AG04450 (cell line): ENCODE measurements around the gene SHLD2. TPM values are rescaled to one million over a fixed set of nuclear protein-coding genes. Genes with fewer than 3 reads are reported as not detected.
A peak's percentile ranks its signal among the peaks of the same experiment; 100 is the strongest.

Source experiments
- CTCF ChIA-PET: fragments of 300-600, 350-600 bp; formaldehyde crosslinking; extraction: SDS; loops from one replicate; lab custom pipeline; 2022; ENCODE audit warnings: antibody characterized with exemption, inconsistent platforms; lab: Charles Lee
- POLR2A ChIA-PET: fragments of 350-600 bp; formaldehyde crosslinking; extraction: SDS; loops from one replicate; lab custom pipeline; 2021; ENCODE audit warnings: antibody characterized with exemption, inconsistent platforms; lab: Yijun Ruan, JAX
- DNase-seq: peaks from one replicate; pipeline ENCODE4 v3.0.0-alpha.2; 2011; ENCODE audit warnings: low read depth, low spot score
- H3K27ac ChIP-seq: one replicate; pipeline ENCODE4 v1.5.1; 2012; ENCODE audit warnings: low read depth, low read length, control low read depth
- H3K27me3 ChIP-seq: one replicate; pipeline ENCODE4 v1.6.0; 2012; ENCODE audit warnings: low read length; ENCODE audit not compliant: control insufficient read depth, insufficient read depth
- H3K4me3 ChIP-seq: 2 replicates; pipeline ENCODE4 v1.5.1; 2011; ENCODE audit warnings: mild to moderate bottlenecking, low read depth, low read length, control low read depth
- H3K9me3 ChIP-seq: 2 replicates; pipeline ENCODE4 v1.5.1; 2012; ENCODE audit warnings: low read length; ENCODE audit not compliant: control insufficient read depth, insufficient read depth
- CTCF ChIP-seq: IDR thresholded peaks from 2 replicates; pipeline ENCODE4 v1.5.1; 2011; ENCODE audit warnings: low read depth, low read length, control low read depth, inconsistent platforms
- polyA minus RNA-seq: library from RNA; depleted of rRNA, polyadenylated mRNA; stranded (reverse); fragments of >200 nt; gene quantifications from 2 replicates; pipeline ENCODE4 v1.2.3, GENCODE V29; 2011; rRNA and poly(A)+ RNA removed
- polyA plus RNA-seq: library from polyadenylated mRNA; depleted of rRNA; stranded (reverse); fragments of >200 nt; gene quantifications from 2 replicates; pipeline ENCODE4 v1.2.3, GENCODE V29; 2011; rRNA removed

SHLD2 gene
- 18.0 and 24.2 TPM in 2 replicates for polyA plus RNA-seq
- 8.0 and 18.6 TPM in 2 replicates for polyA minus RNA-seq

GRCh38 chr10:87094373-87095235 lies at the start of gene SHLD2, which contains the start of gene GLUD1:
TSS of gene SHLD2 (plus strand) at chr10:87095206. CDS start at chr10:87151355, 56,149 bp downstream.
TSS of gene GLUD1 (minus strand) at chr10:87094843. CDS start at chr10:87094769, 74 bp downstream.
- ChIA-PET CTCF (interaction anchor here (1.9 kb wide), 1 partner anchor 155 kb away, joined by 23 read pairs; no protein-coding TSS in a partner anchor), POLR2A (interaction anchor here (0.5 to 1.4 kb wide), 7 partner anchors 11 to 433 kb away, joined by 3 to 6 read pairs (median 3); partner anchors contain the start of gene BMPR1A)
- H3K9me3 ChIP-seq: no peaks in the 10 kb centered on the region; the same call in 1 of the 2 replicates
- peak; percentile 52 for DNase-seq
- TF ChIP-seq CTCF: 0 out of 2 replicates have a peak, but pooled peaks have one; percentile 10
- no peaks in the 10 kb centered on the region for H3K27me3 ChIP-seq
- peak within 1 kb of the TSS; percentile 81 for H3K27ac ChIP-seq
- H3K4me3 ChIP-seq: peak within 1 kb of the TSS; percentile 80

DNA sequence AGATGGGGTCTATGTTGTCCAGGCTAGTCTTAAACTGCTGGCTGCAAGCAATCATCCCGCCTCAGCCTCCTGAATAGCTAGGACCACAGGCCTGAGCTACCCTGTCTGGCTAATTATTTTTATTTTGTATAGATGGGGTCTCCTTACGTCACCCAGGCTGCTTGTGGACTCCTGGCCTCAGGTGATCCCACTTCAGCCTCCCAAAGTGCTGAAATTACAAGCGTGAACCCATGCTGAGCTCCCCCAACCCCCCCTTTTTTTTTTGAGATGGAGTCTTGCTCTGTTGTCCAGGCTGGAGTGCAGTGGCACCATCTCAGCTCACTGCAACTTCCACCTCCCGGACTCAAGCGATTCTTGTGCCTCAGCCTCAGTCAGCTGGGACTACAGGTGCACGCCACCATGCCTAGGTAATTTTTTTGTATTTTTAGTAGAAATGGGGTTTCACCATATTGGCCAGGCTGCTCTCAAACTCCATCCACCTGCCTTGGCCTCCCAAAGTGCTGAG lies 49.5 kb upstream of the SHLD2 start:
- no peak for DNase-seq
- no peak overlapping the region for H3K4me3 ChIP-seq
- ChIA-PET POLR2A (no interaction called here), CTCF (interaction anchor here (0.6 kb wide), 1 partner anchor 107 kb away, joined by 6 read pairs; no protein-coding TSS in a partner anchor)
- TF ChIP-seq CTCF: no peak
- H3K27me3 ChIP-seq: no peaks in the 10 kb centered on the region
- no peaks in the 10 kb centered on the region for H3K9me3 ChIP-seq
- no peak overlapping the region for H3K27ac ChIP-seq

DNA sequence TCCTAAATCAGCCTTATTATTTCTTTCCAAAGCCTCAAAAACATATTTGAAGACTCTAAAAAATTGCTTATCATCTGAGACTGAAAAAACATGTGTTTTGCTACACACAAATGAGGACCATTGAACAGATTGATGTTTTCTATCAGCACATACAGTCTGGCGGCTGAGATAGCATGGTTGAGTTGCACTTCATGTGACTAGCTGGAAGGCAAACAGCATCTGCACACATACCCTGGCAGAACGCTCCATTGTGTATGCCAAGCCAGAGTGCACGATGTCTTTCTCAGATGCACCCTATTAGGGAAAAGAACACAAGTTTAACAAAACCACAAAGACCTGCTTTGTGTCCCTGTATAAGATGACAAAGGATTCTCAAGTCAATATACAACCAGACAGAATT lies 41.9 kb upstream of the SHLD2 start:
- ChIA-PET POLR2A (interaction anchor here (0.5 to 0.6 kb wide), 2 partner anchors 28 to 135 kb away, joined by 3 to 4 read pairs; no protein-coding TSS in a partner anchor), CTCF (interaction anchor here (0.9 kb wide), 1 partner anchor 113 kb away, joined by 5 read pairs; no protein-coding TSS in a partner anchor)
- H3K4me3 ChIP-seq: no peak overlapping the region
- DNase-seq: no peak
- no peaks in the 10 kb centered on the region for H3K9me3 ChIP-seq
- H3K27me3 ChIP-seq: no peaks in the 10 kb centered on the region
- TF ChIP-seq CTCF: no peak
- no peak overlapping the region for H3K27ac ChIP-seq

- Histone ChIP-seq H3K27ac (no peak overlapping the region), H3K27me3 (no peaks in the 10 kb centered on the region), H3K9me3 (no peaks in the 10 kb centered on the region), H3K4me3 (no peak overlapping the region)
- CTCF ChIA-PET: interaction anchor here (0.9 to 1.6 kb wide), 3 partner anchors 17 to 115 kb away, joined by 3 to 5 read pairs (median 3); no protein-coding TSS in a partner anchor
- DNase-seq: no peak
- TF ChIP-seq CTCF: no peak
- POLR2A ChIA-PET: interaction anchor here (0.5 to 0.6 kb wide), 2 partner anchors 28 to 136 kb away, joined by 3 to 4 read pairs; no protein-coding TSS in a partner anchor
Observed at GRCh38 chr10:87053577-87054181, 41.3 kb upstream of the SHLD2 start.
